ENCODE data around the gene SLC24A1.

Gene SLC24A1

DNA sequence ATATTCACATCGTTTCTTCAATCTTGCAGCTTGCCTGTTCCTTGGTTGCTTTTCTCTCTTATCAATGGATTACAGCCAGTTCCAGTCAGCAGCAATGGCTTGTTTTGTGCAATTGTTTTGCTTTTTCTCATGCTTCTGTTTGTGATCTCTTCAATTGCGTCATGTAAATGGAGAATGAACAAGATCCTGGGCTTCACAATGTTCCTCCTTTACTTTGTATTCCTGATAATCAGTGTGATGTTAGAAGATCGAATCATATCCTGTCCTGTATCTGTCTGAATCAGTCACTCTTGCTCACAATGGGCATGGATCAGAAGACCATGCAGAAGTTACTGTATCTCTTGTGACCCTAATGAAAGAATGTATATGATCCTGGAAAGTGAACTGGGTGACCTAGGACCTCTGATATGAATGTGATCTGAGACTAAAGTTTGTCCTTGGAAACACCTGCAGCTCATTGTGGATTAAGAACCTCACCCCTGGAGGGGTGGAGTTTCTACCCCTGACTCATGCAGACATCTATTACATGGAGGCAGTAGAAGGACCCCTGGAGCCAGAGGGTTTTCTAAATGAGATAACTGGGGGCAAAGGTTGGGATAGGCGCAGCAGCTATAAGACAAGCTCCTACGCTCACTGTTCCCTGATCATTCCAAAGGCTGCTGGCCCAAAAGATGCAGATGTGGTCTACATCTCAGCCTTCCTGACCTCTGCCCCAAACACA, 32.2 kb downstream of the SLC24A1 start:
- DNase-seq = no peak

DNA sequence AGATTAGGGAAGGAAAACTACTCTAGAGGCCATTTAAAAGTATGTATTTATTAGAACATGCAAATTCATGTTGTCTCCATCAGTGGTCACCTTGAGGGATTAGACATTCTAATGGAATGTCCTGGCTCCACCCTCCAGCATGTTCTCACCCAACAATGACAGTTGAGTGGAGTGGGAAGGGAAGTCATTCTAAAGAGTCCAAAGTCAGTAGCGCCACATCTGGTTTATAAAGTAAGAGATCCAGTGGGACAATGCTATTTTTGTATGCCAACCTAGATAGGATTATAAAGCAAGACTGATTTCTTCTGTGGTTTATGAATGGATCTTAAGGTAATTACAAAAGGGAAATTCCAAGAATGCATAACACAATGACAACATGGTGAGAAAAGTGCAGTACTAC, 33.3 kb downstream of the SLC24A1 start:
- DNase-seq = no peak

DNA sequence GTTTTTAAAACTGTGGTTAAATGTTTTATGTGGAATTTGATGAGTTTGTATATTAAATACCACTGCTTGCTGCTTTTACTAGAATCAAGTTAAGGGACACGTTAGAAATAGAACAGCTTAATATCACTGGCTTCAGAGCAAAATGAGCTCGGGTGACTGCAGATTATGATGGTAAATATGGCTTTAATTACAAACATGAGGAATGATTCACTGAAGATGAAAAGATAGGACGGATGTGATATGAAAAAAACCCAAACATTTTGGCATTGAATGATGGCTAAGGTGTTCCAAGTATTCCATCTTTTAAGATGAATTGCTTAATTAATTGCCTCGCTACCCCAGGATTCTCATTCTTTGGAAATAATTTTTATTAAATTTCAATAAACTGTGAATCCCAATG, 33.7 kb downstream of the SLC24A1 start:
- DNase-seq = no peak

DNA sequence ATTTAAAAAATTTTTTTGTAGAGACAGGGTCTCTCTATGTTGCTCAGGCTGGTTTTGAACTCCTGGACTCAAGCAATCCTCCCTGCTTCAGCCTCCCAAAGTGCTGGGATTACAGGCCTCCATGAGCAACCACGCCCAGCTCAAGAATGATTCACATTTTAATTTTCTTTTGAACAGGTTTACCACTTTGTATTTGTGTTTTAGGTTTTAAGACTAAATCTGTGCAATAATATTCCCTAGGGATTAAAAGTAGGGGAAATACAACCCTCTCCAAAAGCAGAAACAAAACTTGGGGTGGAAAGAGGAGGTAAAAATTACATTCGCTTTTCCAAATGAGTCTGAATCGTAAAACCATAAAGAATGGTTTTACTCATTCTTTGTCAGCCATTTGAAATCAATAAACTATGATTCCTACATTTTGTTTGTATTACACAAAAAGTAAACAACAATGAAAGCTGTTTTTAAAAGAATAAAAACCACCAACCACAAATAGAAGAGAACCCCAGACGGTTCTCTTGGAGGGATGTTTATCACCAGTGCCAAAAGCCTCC, 37.8 kb downstream of the SLC24A1 start:
- DNase-seq = no peak

DNA sequence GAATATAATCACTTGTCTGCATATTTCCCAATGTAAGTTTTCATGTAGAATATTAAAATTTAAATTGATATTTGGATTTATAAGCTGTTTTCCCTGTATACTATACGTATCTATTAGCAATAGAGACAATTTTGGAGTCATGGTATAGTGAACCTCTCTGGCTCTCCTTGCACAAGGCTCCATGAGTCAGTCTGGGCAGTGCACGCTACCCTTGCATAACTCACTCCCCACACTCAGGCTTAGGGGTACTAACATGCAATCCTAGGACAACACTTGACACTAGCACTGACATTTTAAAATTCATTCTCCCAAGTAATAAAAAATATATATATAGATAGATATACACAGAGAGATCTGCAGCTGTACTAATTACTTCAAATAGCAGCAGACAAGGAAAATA, 39.2 kb downstream of the SLC24A1 start:
- no peak for DNase-seq

DNA sequence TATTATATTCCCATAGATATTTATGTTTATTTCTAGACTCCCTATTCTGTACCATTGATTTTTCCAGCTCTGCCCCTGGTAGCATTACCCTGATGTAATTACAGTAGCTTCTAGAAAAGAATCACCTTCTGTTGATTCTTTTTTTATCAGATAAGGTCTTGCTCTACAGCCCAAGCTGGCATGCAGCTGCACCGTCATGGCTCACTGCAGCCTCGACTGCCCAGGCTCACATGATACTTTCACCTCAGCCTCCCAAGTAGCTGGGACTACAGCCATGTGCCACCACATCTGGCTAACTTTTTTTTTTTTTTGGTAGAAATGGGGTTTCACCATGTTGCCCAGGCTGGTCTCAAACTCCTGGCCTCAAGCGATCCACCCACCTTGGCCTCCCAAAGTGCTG, 41.8 kb downstream of the SLC24A1 start:
- DNase-seq = peak; percentile 23

DNA sequence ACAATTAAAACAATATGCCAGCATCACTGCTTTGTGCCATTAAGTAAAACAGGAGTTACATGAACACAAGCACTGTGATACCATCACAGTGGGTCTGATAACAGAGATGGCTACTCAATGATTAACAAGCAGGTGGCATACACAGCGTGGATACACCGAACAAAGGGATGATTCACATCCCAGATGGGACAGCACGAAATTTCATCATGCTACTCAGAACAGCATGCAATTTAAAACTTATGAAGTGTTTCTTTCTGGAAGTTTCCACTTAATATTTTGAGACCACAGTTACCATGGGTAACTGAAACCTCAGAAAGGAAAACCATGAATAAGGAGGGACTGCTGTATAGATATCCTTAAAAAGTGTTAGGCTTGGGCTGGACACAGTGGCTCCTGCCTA, 44.5 kb downstream of the SLC24A1 start:
- DNase-seq = no peak

DNA sequence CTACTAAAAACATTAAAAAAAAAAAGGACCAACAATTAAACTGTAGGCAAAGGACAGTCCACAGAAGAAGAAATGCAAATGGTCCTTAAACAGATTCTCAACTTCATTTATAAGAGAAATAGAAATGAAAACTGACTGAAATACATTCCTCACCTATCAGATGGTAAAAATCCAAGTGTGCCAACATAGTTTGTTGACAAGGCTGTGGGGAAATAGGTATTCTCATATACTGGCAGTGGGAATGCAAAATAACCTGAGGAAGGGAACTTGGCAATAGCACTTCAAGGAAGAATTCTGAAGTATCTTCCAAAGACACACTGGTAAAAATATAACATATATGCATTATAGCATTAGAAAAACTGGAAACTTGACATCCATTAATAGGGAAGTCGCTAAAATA, 53.8 kb downstream of the SLC24A1 start:
- DNase-seq = no peak

DNA sequence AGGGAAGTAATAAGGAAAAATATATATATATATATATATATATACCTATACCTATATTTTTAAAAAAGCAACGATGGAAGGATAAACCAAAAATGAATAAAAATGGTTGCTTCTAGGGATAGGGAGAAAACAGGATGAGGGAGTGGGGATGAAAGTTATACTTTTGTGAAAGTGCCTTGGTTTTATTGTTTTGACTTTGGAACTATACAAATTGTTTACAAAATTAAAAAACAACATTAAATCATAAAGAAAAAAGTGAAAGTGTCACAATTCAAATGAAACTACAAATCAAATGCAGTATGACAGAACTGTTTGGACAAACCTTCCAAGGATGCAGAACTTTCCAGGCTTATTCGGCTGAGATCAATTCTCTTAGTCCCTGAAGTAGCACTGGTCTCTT, 54.4 kb downstream of the SLC24A1 start:
- DNase-seq = no peak

DNA sequence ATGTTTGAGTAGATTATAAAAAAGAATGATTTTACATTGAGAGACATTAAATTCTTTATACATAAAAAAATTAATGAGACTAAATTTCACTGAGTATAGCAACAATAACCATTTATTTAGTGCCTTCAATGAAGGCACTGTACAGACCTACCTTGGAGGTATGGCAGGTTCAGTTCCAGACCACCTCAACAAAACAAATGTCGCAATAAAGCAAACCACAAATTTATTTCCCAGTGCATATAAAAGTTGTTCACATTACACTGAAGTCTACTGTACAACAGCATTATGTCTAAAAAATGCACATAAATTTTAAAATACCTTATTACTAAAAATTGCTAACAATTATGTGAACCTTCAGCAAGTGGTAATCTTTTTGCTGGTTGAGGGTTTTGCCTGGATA, 58.8 kb downstream of the SLC24A1 start:
- no peak for DNase-seq

DNA sequence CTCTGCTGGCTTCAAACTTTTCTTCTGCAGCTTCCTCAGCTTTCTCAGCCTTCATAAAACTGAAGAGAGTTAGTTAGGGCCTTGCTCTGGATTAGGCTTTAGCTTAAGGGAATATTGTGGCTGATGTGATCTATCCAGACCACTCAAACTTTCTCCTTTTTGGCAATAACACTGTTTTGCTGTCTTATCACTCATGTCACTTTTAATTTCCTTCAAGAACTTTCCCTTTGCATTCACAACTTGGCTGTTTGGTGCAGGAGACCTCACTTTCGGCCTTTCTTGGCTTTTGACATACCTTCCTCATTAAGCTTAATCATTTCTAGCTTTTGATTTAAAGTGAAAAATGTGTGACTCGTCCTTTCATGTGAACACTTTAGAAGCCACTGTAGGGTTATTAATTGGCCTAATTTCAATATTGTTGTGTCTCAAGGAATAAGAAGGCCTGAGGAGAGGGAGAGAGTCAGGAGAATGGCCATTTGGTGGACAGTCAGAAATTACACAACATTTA, 60.7 kb downstream of the SLC24A1 start:
- no peak for DNase-seq

DNA sequence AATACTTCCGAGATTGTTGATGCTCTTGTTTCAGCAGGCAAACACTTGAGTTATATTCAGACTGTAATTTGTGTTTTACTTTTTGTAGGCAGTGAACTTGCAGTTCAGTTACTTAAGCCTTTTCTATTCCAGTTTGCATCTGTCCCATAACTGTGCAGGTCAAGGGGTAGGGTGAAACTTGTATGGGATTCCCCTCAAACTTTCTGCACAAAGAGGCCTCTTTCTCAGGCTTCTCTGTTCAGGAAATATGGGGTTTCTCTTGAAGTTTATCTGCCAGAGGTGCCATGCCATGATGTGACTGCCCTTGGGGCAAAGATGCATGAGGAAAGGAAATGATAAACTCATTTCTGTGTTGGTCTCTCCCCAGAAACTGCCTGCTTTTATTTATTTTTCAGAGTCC, 66.7 kb downstream of the SLC24A1 start:
- no peak for DNase-seq

DNA sequence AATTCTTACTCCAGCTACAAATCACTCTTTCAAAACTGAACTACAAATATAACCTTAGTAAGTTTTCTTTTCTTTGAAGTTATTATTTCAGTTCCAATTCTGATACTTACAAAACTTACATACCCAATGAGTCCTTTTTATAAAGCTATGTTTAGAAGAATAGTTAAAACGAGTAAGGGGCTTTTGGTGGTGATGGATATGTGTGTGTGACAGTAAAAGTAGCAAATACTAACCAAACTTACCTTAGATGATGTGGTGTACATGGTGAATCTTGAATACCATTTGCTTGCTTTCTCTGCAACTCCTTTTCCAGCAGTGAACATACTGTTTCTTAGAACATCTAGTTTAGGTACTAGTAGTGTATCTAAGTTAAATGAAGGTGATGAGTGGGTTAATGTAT, 68.4 kb downstream of the SLC24A1 start:
- no peak for DNase-seq

DNA sequence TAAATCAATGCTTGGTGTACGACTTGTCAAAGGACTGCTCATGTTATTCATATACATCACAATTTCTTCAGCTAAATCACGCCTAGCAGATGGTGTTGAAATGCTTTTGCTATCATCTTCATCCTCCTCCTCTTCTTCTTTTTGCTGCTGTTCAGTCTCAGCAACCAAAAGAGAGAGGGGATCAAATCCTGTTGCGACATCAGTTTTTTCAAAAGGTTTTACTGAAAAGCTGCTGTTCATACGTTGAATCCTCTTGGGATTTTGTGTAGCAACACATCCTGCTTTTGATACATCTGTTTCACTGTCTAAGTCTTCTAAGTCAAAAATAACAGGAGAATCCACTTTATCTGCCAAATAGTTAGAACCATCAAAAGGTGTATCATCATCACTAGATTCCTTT, 69.0 kb downstream of the SLC24A1 start:
- no peak for DNase-seq

DNA sequence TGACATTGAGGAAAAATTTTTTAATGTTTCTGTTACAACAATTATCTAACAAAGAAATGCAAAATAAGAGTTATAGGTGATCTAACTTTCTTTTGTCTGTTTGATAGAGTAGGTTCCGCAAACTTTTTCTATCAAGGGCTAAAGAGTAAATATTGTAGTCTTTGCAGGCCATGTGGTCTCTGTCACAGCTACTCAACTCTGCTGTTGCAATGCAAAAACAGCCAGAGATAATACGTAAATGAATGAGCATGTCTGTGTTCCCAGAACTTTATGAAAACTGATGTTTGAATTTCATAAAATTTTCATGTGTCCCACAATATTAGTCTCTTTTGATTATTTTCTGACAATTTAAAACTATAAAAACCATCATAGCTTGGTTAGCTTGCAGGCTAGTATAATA, 73.3 kb downstream of the SLC24A1 start:
- no peak for DNase-seq

All from NCI-H2171 (cell line).